GM18909 (cell line): ENCODE results near the gene NCS1.
A peak's percentile ranks its signal among the peaks of the same experiment; 100 is the strongest.

Experiments used
- ATAC-seq: cut with Tn5 transposase; IDR thresholded peaks from one replicate; pipeline ENCODE4 v1.9.1; 2021; ENCODE audit warnings: mild to moderate bottlenecking; ENCODE audit not compliant: unreplicated experiment, poor library complexity

NCS1 gene

DNA sequence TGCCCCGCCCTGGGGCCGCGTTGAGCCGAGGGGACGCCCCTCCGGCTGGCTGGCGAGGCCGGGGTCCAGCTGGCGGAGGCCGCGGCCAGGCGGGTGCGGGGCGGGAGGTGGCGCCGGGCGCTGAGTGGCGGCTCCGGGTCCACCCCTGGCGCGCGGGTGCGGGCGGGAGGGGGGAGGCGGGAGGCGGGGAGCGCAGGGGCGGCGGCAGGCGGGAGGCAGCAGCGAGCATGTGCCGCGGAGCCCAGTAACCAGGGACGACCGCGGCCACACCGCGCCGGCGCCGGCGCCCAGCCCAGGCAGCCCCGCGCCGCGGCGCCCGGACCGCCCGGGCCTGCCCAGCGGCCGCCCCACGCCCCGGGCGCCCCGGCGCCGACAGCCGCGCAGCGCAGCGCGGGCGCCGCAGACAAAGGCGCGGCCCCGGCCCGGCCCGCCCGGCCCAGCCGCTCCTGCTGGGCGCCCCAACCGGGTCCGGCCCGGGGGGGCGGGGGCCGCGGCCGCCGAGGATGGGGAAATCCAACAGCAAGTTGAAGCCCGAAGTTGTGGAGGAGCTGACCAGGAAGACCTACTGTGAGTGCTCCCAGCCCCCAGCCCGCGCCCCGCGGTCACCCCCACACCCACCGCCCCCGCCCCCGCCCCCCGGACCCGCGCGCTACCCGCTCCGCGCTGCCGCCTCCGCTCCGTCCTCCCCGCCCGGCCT lies at the start of gene NCS1:
Gene NCS1, plus strand, starts transcription at position 244 of the 697 bp plus-strand sequence. Its CDS starts 260 bp downstream, at position 504.
- no peak for ATAC-seq

DNA sequence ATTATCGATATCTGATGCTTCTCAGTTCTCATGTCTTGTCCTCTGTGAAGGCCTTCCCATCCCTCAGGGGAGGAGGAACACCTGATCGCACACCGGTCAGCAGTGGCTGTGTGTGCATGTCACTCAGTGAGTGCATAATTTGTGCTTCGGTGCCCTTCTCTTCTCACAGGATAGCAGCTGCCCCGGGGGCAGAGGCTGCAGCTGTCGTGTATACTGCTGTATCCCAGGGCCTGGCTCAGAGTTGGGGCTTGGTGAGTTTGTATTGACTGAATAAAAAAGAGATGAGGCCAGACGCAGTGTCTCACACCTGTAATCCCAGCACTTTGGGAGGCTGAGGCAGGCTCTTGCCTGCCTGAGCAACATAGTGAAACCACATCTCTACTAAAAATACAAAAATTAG lies 49.7 kb upstream of the NCS1 start:
- no peak for ATAC-seq

DNA sequence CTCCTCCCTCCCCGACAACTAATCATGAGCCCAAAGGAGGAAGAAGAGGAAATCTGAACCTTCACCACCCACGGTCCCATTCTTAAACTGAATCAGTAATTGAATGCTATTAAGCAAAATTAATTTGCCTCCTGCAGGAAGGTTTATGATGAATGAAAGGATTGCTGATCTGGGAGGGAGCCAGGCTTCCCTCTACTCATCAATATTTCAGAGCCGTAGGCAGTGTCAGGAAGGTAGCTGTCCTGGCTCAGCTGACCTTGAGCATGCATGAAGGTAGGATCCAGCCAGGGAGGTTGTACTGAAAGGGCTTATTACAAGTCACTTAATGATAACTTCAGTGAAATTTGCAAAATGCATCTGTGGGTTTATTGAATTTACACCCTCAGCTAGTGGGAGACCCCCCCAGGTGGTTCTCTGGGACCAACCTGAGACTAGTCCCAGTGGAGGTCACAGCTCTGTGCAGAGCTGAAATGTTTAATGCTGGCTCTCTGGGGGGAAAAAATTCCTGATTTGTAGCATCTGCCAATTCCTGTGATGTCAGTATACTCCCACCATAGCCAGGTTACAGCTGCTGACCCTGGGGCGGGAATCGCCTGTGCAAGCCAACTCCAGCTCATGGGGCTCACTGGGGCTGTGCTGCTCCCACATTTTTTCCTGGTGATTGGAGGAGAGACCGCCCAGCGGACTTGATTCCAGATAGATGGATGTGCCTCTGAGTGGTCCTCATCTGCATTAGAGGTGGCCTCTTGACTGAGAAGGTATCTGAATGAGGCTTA lies 47.9 kb upstream of the NCS1 start:
- ATAC-seq = no peak

DNA sequence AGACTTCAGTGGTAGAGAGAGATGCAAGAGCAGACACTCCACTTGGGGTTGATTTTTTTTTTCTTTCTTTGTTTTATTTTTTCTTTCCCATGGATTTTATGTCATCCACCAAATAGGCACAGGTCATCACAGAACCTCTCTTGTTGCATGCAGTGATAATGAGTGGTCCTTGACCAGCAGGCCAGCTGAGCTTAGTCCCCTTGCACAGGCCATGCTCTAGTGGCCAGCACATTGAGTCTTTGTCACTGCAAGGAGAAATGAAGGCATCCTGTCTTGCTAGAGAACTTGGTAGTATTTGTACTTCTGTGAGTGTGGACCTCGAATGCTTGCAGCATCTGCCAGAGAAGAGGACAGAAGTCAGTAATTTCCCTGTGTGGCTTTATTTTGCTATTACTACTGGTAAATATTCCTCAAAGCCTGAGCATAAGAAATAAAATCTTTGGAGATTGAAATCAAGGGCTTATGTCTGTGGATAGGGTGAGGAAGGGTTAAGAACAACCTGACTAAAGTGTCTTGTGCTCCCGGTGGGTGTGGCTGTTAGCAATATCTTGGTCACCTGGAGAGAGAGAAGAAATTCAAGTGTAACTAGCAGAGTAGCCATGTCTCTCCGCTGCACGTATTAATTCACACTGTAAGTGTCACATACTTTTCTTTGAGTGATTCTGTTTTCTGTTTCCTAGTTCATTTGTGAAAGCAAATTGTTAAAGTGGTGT lies 45.3 kb upstream of the NCS1 start:
- no peak for ATAC-seq

DNA sequence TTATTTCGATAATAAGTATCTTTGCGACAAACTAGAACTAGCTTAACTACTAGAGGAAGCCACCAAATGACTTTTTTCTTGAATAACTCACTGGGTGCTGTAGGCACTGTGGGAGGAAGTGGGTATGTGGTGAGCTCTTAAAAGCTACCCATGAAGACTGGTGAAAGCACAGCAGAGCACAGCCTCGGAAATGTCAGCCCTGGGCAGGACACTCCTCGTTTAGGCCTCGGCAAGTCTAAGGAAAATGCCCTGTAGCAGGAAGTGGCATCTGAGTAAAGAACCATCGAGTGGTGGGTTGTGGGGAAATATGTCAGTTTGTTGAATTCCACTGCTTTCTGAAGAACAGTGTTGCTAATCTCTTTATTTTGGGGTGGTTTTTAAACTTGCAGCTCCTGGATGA lies 44.0 kb upstream of the NCS1 start:
- peak; percentile 76 for ATAC-seq

DNA sequence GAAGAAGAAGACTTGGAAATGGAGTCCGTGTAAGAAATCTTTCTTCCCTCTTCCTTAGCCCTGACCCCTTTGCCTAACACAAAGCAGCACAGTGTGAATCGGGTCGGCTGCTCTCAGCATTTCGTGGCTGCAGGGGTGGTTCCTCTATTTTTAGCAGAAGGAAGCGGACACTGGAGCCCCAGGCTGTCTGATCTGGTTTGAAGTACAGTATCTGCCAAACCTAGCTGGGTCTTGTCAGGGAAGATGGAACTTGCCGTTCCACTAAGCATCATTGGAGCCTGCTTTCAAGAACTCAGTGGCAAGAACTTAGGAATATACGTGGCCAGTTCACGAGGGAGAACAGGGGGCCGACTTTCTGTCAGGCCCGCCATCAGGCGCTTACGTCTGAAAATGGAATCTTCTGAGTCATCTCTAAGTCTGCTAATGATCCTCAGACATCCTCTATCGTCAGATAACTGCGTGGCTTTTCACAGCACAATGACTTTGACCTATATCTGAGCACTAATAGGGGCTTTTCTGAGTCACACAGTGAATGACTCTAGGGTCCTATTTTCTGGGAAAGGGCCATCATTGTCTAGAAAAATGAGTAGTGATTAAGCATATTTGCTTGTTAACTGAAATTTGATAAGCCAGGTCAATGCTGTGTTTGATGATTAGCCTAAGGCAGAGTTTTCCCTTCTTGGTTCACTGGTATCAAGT lies 43.3 kb upstream of the NCS1 start:
- ATAC-seq = peak; percentile 48

DNA sequence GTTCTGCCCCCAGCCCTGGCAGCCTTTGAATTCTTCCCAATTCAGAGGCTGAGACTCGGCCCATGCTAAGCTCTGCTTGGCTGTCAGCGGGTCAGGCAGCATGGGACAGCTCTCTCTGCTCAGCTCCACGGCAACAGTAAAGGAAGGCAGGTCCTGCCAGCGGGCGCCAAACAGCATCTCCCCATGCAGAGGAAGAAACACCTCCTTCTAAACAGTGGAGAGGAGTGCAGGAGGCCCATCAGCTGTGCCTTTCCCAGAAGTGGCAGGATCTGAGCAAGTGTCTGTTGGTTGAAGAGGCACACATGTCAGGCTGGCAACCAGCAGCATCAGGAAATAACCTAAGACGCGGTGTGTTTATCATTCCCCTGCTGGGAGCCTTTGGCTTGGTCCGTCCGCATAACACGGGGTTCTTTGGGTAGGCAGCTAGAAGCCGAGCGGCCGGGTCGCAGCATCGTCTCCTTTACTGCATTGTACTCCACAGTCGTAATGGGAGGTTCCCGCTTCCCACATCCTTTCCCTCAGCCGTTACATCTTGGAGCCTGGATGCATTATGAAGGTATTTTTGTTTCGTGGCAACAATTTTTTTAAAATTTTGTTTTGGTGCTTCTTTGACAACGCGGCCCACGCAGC lies 42.7 kb upstream of the NCS1 start:
- no peak for ATAC-seq

DNA sequence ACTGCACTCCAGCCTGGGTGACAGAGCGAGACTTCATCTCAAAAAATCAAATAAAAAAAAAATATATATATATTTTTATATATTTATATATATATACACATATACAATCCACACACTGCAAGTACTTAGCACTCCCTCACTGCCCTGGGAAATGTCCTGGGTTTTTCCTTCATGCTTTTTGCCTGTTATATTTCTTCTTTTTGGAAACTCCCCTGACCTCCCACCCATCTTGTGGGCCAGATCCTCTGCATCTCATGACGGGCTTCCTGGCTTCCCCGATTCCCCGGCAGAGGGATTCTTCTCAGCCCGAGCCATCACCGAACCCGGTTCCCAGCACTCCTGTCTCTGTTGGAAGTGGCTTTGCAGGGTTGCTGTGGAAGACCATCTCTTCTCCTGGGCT lies 39.5 kb upstream of the NCS1 start:
- no peak for ATAC-seq

DNA sequence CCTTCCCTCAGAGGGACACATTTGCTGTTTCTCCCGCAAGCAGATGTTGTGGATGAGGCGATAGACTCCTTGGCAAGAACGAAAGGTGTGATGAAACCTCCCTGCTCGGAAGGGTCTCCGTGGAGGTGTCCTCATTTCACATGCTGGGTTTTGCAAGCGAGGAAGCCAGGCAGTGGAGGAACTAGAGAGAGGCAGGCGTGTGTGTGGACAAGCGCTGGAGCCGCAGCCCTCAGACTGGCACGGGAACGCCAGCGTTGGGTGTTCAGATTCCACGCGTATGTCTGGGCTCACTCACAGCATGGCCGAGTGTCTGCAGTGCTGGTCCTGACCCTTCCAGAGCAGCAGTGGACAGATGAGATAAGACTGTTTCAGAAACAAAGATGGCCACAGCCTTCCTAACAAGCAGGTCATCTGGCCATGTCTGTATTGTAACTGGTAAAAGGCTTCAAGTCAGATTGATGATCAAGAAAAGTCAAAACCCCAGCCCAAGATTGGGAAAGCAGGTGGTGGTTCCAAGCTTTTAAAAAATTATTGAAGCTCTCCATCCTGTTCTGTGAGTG lies 35.0 kb upstream of the NCS1 start:
- no peak for ATAC-seq

DNA sequence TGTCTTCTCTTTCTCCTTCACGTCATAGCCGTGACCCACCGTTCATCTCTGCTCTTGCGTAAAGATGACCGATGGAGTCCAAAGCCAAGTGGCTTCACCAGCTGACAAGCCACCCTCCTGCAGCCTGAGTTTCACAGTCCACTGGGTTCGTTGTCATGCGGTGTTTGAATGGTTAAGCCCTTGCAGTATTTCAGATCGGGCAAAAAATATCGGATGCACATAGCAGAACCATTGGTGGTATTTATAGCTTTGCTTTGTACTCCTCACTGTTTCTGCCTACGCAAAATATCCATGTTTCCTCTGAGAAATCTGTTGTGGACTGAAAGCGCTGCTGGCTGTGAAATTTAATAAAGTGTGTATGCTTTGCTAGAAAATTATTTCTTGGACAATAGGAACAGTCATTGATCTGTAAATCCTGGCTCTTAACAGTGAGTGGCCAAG lies 34.5 kb upstream of the NCS1 start:
- no peak for ATAC-seq

DNA sequence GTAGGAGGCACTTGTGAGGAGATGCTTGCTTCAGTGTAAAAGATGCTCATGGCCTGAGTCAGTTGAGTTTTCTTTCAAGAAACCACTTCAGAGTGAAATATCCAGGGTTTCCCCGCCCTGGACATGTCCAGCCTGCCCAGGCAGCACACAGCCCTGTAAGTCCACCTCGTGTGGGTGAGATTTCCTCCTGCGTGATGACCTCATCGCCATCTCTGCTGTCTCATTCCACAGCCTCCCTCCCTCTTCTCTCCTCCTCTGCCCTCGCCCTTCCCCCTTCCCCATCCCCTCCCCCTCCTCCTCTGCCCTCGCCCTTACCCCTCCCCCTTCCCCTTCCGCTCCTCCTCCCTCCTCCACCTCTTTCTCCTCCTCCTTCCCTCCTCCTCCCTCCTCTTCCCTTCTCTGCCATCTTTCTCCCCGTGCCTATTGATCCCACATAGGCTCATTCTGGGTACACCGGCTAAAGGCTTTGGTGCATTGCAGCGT lies 34.0 kb upstream of the NCS1 start:
- no peak for ATAC-seq

DNA sequence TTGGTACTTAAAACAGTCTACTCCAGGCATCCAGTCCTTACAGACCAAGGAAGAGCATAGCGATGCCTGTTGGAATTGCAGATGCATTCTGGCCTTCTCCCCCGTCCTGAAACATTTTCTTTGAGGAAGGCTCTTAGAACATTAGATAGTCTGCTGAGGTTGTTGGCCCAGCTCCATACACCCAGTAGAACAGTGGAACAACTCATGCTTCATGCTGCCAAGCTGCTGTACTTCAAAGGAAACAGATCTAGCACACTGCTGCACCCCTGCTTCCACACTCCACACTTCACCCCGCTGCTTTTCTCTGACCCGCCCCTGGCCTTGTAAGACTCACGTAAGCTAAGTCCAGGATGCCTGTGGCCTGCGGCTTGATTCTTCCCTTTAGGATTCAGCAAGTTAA lies 33.4 kb upstream of the NCS1 start:
- no peak for ATAC-seq

DNA sequence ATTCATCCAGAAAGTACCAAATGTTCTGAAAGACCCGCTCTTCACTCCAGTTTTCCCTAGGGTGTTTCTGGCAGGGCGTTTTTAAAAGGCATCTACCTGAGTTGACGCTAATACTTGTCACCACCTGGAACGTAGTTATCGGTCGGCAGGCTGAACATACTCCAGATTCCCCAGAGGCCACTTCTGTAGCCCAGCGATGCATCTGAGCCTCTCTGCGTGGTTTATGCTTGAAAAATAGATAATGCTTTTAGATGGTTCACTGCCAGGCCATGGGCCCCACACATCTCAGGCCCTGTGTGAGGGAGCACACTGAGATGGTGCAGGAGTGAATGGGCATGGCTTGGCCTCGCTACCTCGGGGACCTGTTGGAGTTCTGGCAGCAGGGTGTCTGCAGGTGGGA lies 33.0 kb upstream of the NCS1 start:
- ATAC-seq = no peak

DNA sequence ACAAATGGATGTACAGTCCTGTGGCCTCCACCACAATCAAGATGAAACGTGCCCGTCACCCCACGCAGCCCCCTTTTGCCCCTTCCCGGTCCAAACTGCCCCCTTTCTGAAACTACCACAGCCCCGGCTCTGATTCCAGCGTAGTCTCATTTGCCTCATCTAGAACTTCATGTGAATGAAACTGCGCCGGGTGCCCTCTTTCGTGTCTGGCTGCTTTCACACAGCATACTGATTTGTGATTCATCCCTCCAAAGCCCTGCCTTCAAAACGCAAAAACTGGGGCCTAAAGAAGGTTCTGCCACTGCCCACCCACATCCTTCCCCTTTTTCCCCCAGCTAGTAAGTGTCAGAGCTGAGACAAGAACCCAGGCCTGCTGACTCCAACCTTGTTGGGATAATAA lies 31.5 kb upstream of the NCS1 start:
- no peak for ATAC-seq

DNA sequence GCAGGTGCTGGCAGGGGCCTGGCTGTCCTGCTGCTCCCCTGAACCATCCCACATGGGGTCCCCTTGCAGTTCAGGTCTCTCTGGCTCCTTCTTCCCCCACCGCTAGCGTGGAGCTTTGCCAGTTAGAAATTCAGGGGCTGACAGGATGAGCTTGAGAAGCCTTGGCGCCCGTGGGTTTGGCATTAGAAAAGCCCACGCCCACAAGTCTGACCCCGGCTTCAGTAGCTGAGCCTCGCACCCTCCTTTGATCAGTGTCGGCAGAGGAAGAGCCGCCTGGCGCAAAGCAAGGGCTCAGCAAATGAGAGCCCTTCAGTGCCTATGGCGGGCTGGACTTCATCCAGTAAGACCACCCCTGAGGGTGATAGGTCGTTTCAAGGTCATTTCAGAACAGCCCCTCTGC lies 30.1 kb upstream of the NCS1 start:
- ATAC-seq = no peak

DNA sequence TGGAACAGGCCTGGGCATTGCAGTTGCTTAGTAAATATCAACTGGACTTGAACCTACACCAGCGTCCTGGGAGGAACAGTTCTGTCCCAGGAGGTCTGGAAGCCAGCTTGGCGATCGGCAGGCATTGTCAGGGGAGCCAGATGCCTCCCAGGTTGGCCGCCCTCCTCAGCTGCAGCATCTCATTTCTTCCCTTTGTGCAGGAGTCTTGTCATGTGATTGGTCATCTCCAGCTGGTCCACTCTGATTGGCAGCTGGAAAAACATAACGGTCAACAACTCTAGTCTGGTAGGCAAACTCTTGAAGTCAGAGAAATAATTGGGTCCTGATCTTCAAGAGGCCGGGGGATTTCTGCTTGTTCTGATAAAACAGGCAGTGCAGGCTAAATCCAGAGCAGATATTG lies 29.6 kb upstream of the NCS1 start:
- no peak for ATAC-seq

DNA sequence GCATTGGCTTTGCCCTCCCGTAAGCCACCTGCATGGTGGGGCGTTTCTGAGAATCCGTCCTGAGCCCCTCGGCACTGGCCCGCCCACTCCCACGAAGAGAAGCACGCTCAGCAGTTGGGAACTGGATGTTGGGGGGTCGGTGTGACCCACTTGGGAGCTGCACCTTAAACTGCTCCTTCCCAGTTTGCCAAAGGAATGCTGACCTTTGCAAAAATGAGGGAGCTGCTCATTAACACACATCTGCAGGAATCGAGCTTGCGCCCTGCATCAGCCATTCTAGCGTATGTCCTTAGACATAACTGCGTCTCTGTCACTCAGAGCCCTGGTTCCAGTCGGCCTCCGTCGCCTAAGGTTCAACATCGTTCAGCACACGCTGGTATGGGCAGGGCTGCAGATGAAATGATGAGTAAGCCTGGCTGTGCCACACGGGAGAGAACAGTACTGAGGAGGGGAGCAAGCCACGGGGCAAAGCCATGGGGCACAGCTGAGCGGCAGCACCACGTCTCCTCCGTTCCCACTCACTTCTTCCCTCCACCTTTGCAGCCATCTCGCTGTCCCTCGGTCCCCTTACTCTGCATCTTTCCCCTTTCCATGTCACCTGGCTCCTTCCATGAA lies 28.8 kb upstream of the NCS1 start:
- ATAC-seq = no peak

DNA sequence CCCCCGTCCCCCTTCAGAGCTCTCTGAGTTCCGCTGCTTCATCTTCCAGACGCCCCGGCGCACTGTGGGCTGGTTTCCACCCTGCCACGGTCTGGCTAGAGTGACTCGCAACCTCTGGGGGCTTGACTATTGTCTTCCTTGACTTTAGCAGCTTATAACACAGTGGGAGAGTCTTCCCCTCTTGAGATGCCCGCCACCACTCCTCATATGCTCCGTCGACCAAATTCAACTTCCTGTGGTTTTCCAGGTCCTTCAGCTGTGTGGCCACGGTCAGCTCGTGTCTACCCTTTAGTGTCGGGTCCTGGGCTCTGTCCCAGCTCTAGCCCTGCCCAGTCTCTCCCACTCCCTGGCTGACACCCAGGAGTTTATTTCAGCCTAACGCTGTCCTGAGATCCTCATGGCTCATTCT lies 28.2 kb upstream of the NCS1 start:
- ATAC-seq = no peak

DNA sequence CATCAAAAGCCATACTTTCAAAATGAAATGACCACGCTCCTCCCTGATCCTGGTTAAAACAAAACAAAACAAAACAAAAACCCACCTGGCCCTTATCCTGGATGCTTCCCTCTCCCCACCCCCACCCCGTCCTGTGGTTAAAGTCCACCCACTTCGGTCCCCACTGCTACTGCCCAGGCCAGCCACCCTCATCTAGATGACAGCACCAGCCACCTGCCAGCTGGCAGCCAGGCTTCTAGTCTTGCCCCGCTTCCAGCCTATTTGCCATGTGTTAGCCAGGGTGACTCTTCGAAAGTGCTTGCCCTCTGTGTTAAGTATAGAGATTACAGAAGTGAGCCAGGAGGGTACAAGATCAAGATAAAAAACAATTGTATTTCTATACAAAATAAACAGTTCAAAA lies 27.5 kb upstream of the NCS1 start:
- ATAC-seq = no peak
